ENCODE results near the gene RSL24D1. TPM values are rescaled to one million over a fixed set of nuclear protein-coding genes. Genes with fewer than 3 reads are reported as not detected.

RSL24D1 gene
- 72.2 TPM for polyA plus RNA-seq (2012; ENCODE audit: insufficient read length, low read depth)

GRCh38 chr15:55196458-55197361, at the start of gene RSL24D1:
Gene RSL24D1 (minus strand): TSS chr15:55196941. CDS start chr15:55196890, 51 bp downstream.
- TF ChIP-seq TAF1 (IDR thresholded peaks at IDR 0.05; ENCODE audit: borderline replicate concordance, insufficient read depth, low read length) (peak; percentile 87; the same call in 1 of the 2 replicates), FOXP2 (optimal IDR thresholded peaks at IDR 0.05; ENCODE audit: borderline replicate concordance, extremely low read depth, extremely low read length, insufficient read depth) (peak; percentile 8), SIN3A (IDR thresholded peaks at IDR 0.05; ENCODE audit: borderline replicate concordance, insufficient read depth, low read length) (no peak; the same call in 1 of the 2 replicates), REST (IDR thresholded peaks at IDR 0.05; ENCODE audit: insufficient read depth in 1 of 2, low read depth in 2 of 2, low read length in 2 of 2) (0 out of 4 replicates have a peak, but pooled peaks of 1 of the 2 experiments have one; percentile 45), POLR2AphosphoS5 (IDR thresholded peaks at IDR 0.05; ENCODE audit: low read depth, low read length) (peak; percentile 95)

GRCh38 chr15:55245059-55245458, 48.3 kb upstream of the RSL24D1 start:
- TF ChIP-seq TAF1 (IDR thresholded peaks at IDR 0.05; ENCODE audit: borderline replicate concordance, insufficient read depth, low read length) (no peak), REST (IDR thresholded peaks at IDR 0.05; ENCODE audit: insufficient read depth in 1 of 2, low read depth in 2 of 2, low read length in 2 of 2) (no peak), SIN3A (IDR thresholded peaks at IDR 0.05; ENCODE audit: borderline replicate concordance, insufficient read depth, low read length) (no peak), FOXP2 (optimal IDR thresholded peaks at IDR 0.05; ENCODE audit: borderline replicate concordance, extremely low read depth, extremely low read length, insufficient read depth) (no peak), POLR2AphosphoS5 (IDR thresholded peaks at IDR 0.05; ENCODE audit: low read depth, low read length) (no peak)

- TF ChIP-seq FOXP2 (optimal IDR thresholded peaks at IDR 0.05; ENCODE audit: borderline replicate concordance, extremely low read depth, extremely low read length, insufficient read depth) (no peak), SIN3A (IDR thresholded peaks at IDR 0.05; ENCODE audit: borderline replicate concordance, insufficient read depth, low read length) (no peak), POLR2AphosphoS5 (IDR thresholded peaks at IDR 0.05; ENCODE audit: low read depth, low read length) (no peak), REST (IDR thresholded peaks at IDR 0.05; ENCODE audit: insufficient read depth in 1 of 2, low read depth in 2 of 2, low read length in 2 of 2) (no peak), TAF1 (IDR thresholded peaks at IDR 0.05; ENCODE audit: borderline replicate concordance, insufficient read depth, low read length) (no peak)
Observed at GRCh38 chr15:55241891-55242290, 45.1 kb upstream of the RSL24D1 start.

GRCh38 chr15:55241186-55241585, 44.4 kb upstream of the RSL24D1 start:
- no peak for TF ChIP-seq TAF1 (IDR thresholded peaks at IDR 0.05; ENCODE audit: borderline replicate concordance, insufficient read depth, low read length)
- no peak for TF ChIP-seq REST (IDR thresholded peaks at IDR 0.05; ENCODE audit: insufficient read depth in 1 of 2, low read depth in 2 of 2, low read length in 2 of 2)
- no peak for TF ChIP-seq FOXP2 (optimal IDR thresholded peaks at IDR 0.05; ENCODE audit: borderline replicate concordance, extremely low read depth, extremely low read length, insufficient read depth)
- no peak for TF ChIP-seq POLR2AphosphoS5 (IDR thresholded peaks at IDR 0.05; ENCODE audit: low read depth, low read length)
- no peak for TF ChIP-seq SIN3A (IDR thresholded peaks at IDR 0.05; ENCODE audit: borderline replicate concordance, insufficient read depth, low read length)

All from PFSK-1 (cell line).